IMR-90 (cell line): ENCODE data around the gene UTP4. TPM values are rescaled to one million over a fixed set of nuclear protein-coding genes. Genes with fewer than 3 reads are reported as not detected.

Experiments used
- ATAC-seq: fragments of 200-7000 bp; cut with Tn5 transposase; 2 replicates; pipeline ENCODE4 v1.9.1; 2020; ENCODE audit warnings: low read depth, mild to moderate bottlenecking, moderate library complexity
- BruUV-seq: library from RNA; stranded (reverse); fragments of 400-500 nt; replicated peaks from 2 replicates; lab custom pipeline; 2021; lab: Mats Ljungman, UMichigan
- CTCF ChIA-PET: fragments of 300-600 bp; formaldehyde crosslinking; extraction: SDS; loops from one replicate; lab custom pipeline; 2021; ENCODE audit warnings: antibody characterized with exemption; lab: Yijun Ruan, JAX
- POLR2A ChIA-PET: fragments of 300-600 bp; sonication (Branson Sonifier 250); formaldehyde crosslinking; loops from one replicate; lab custom pipeline; 2022; ENCODE audit warnings: antibody characterized with exemption; ENCODE audit not compliant: unreplicated experiment; lab: Charles Lee
- DNase-seq: peaks from one replicate; pipeline ENCODE4 v3.0.0; 2013
- H2AFZ ChIP-seq: replicated peaks from 2 replicates; pipeline ENCODE3; 2013; ENCODE audit warnings: low read length, mild to moderate bottlenecking; ENCODE audit not compliant: poor library complexity
- H2AK5ac ChIP-seq: 2 replicates; pipeline ENCODE4 v1.6.1; 2013; ENCODE audit warnings: low read depth, low read length, inconsistent platforms
- H2AK9ac ChIP-seq: replicated peaks from 2 replicates; pipeline ENCODE3; 2013; ENCODE audit warnings: mild to moderate bottlenecking, low read depth, low read length, moderate library complexity; ENCODE audit not compliant: poor library complexity
- H2BK120ac ChIP-seq: 2 replicates; pipeline ENCODE4 v1.6.1; 2013; ENCODE audit warnings: low read depth, low read length, inconsistent platforms
- H2BK15ac ChIP-seq: 3 replicates; pipeline ENCODE4 v1.6.1; 2013; ENCODE audit warnings: low read depth, low read length, inconsistent platforms
- H2BK20ac ChIP-seq: 2 replicates; pipeline ENCODE4 v1.6.1; 2013; ENCODE audit warnings: low read depth, mild to moderate bottlenecking, inconsistent platforms, low read length, moderate library complexity
- H2BK5ac ChIP-seq: 2 replicates; pipeline ENCODE4 v1.6.1; 2013; ENCODE audit warnings: mild to moderate bottlenecking, low read depth, low read length, inconsistent platforms; ENCODE audit not compliant: poor library complexity, severe bottlenecking
- H3K14ac ChIP-seq: replicated peaks from 2 replicates; pipeline ENCODE4 v1.6.1; 2013; ENCODE audit warnings: low read depth, low read length, inconsistent platforms
- H3K18ac ChIP-seq: 2 replicates; pipeline ENCODE4 v1.6.1; 2013; ENCODE audit warnings: low read depth, low read length, control low read depth
- H3K23ac ChIP-seq: 2 replicates; pipeline ENCODE4 v1.6.1; 2013; ENCODE audit warnings: low read depth, low read length, inconsistent platforms
- H3K27ac ChIP-seq: 2 replicates; pipeline ENCODE4 v1.5.1; 2013; ENCODE audit warnings: mild to moderate bottlenecking, control low read depth, low read length; ENCODE audit not compliant: insufficient read depth
- H3K27me3 ChIP-seq: 2 replicates; pipeline ENCODE4 v1.6.1; 2013; ENCODE audit warnings: low read length; ENCODE audit not compliant: control insufficient read depth, insufficient read depth
- H3K36me3 ChIP-seq: 2 replicates; pipeline ENCODE4 v1.6.1; 2013; ENCODE audit warnings: low read length, mixed read lengths; ENCODE audit not compliant: control insufficient read depth, insufficient read depth
- H3K4ac ChIP-seq: 2 replicates; pipeline ENCODE4 v1.6.1; 2013; ENCODE audit warnings: low read depth, low read length, inconsistent platforms
- H3K4me1 ChIP-seq: 2 replicates; pipeline ENCODE4 v1.6.1; 2013; ENCODE audit warnings: low read length, mixed read lengths; ENCODE audit not compliant: control insufficient read depth, insufficient read depth
- H3K4me2 ChIP-seq: 2 replicates; pipeline ENCODE4 v1.6.1; 2013; ENCODE audit warnings: low read depth, mild to moderate bottlenecking, control low read depth, low read length, moderate library complexity
- H3K4me3 ChIP-seq: 2 replicates; pipeline ENCODE4 v1.5.1; 2013; ENCODE audit warnings: low read depth, mild to moderate bottlenecking, control low read depth, low read length, moderate library complexity; ENCODE audit not compliant: insufficient read depth
- H3K56ac ChIP-seq: 2 replicates; pipeline ENCODE4 v1.6.1; 2013; ENCODE audit warnings: low read length, inconsistent platforms; ENCODE audit not compliant: insufficient read depth; ENCODE audit errors: extremely low read depth
- H3K79me1 ChIP-seq, 2 experiments: 2 replicates each; pipeline ENCODE4 v1.6.1; 2013; ENCODE audit warnings: low read length in 2 of 2, inconsistent platforms in 1 of 2, low read depth in 1 of 2
- H3K9ac ChIP-seq: 2 replicates; pipeline ENCODE4 v1.6.1; 2013; ENCODE audit warnings: low read depth, low read length, control low read depth
- H3K9me1 ChIP-seq: 2 replicates; pipeline ENCODE4 v1.6.1; 2013; ENCODE audit warnings: low read length, inconsistent platforms; ENCODE audit not compliant: insufficient read depth
- H3K9me3 ChIP-seq: 2 replicates; pipeline ENCODE4 v1.6.1; 2013; ENCODE audit warnings: low read length; ENCODE audit not compliant: control insufficient read depth, insufficient read depth
- H4K20me1 ChIP-seq: 2 replicates; pipeline ENCODE4 v1.6.1; 2013; ENCODE audit warnings: low read length, inconsistent platforms; ENCODE audit not compliant: insufficient read depth
- H4K5ac ChIP-seq: 2 replicates; pipeline ENCODE4 v1.6.1; 2013; ENCODE audit warnings: mild to moderate bottlenecking, low read depth, low read length, control low read depth
- H4K8ac ChIP-seq, 2 experiments: 2 replicates each; pipeline ENCODE4 v1.6.1; 2013; ENCODE audit warnings: low read depth in 2 of 2, low read length in 2 of 2, control low read depth in 1 of 2, inconsistent platforms in 1 of 2
- H4K91ac ChIP-seq: 2 replicates; pipeline ENCODE4 v1.6.1; 2013; ENCODE audit warnings: low read depth, low read length, inconsistent platforms; ENCODE audit not compliant: insufficient read depth
- CEBPB ChIP-seq: IDR thresholded peaks from 2 replicates; pipeline ENCODE4 v1.6.1; 2012; ENCODE audit warnings: low read depth, low read length, improper control_type of control experiment
- CHD1 ChIP-seq: IDR thresholded peaks from 2 replicates; pipeline ENCODE4 v1.6.1; 2012; ENCODE audit warnings: low read depth, low read length, improper control_type of control experiment
- FOS ChIP-seq: fragments of 150-350 bp; IDR thresholded peaks from 2 replicates; pipeline ENCODE4 v1.6.1; 2016; ENCODE audit warnings: low read depth, low read length
- RFX5 ChIP-seq: IDR thresholded peaks from 2 replicates; pipeline ENCODE4 v1.8.0; 2012; ENCODE audit warnings: low read depth, mild to moderate bottlenecking, low read length, moderate library complexity
- WGBS, 2 experiments: methylation state at CpG; one replicate each; pipeline versions ENCODE4 v1.1.5 to v1.1.7; 2013; ENCODE audit warnings: missing lambda C conversion rate in 2 of 2; ENCODE audit not compliant: insufficient read length in 1 of 2; ENCODE audit errors: extremely low coverage in 2 of 2; 5-methylcytosine and 5-hydroxymethylcytosine counted together
- dilution Hi-C: fragments of 300-500 bp; cut with HindIII; formaldehyde crosslinking; loops from one replicate; pipeline ENCODE4 v1.14.3; 2018; ENCODE audit warnings: low sequenced_read_pairs; ENCODE audit not compliant: unreplicated experiment
- in situ Hi-C: fragments of 300-500 bp; cut with MboI; formaldehyde crosslinking; loops from 3 replicates; pipeline ENCODE4 v1.14.3; 2019; ENCODE audit warnings: low sequenced_read_pairs, inconsistent platforms, mixed read lengths
- intact Hi-C: fragments of 100-400 bp; cut with micrococcal nuclease; formaldehyde crosslinking; loops from 2 replicates; pipeline ENCODE4 v1.10.0; 2022
- polyA plus RNA-seq, 3 experiments: library from polyadenylated mRNA; depleted of rRNA; stranded (reverse); fragments of >200 nt; gene quantifications; 2 replicates each; pipeline ENCODE4 v1.2.3, GENCODE V29; 2012; ENCODE audit warnings: low replicate concordance in 1 of 3
- total RNA-seq: library from RNA; depleted of rRNA; stranded (reverse); fragments of >200 nt; gene quantifications from 2 replicates; pipeline ENCODE4 v1.2.3, GENCODE V29; 2012

UTP4 gene
- total and polyA plus RNA-seq, 2 of the 4 experiments (the other 2 are of a cell fraction) = 32.1 to 61.8 TPM

DNA sequence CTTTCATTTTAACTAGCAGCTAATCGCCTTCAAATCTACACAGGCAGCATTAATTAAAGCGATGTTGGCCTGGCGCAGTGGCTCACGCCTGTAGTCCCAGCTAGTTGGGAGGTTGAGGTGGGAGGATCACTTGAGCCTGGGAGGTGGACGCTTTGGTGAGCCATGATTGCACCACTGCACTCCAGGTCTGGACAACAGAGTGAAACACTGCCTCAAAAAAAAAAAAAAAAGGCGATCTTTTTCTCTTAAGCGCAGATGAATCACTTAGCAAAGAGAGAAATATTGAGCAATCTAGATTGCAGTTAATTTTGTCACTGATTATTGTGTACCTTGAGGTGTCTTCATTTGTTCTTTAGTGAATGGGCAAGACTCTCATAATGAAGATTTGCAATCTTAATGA lies 66.9 kb downstream of the UTP4 start:
- H2BK120ac ChIP-seq = peak overlapping the region; percentile 64; the same call in 1 of the 2 replicates
- H3K79me1 ChIP-seq = peaks cover 12 to 76% of the 10 kb centered on the region in 2 experiments
- H3K4me2 ChIP-seq = peak overlapping the region; percentile 10; the same call in 1 of the 2 replicates
- peak overlapping the region in 1 of 2 experiments; percentile 63; a peak in 1 of 4 replicates for H4K8ac ChIP-seq
- H2BK20ac ChIP-seq = no peak overlapping the region; the same call in 1 of the 2 replicates
- H3K4ac ChIP-seq = peak overlapping the region; percentile 74
- peaks cover 37% of the 10 kb centered on the region; the same call in 1 of the 2 replicates for H4K20me1 ChIP-seq
- TF ChIP-seq FOS (0 out of 2 replicates have a peak, but pooled peaks have one; percentile 32), CHD1 (no peak), CEBPB (peak; percentile 96), RFX5 (no peak)
- no peak overlapping the region for H2BK15ac ChIP-seq
- H4K91ac ChIP-seq = peak overlapping the region; percentile 18; the same call in 1 of the 2 replicates
- no CpG with 5 or more reads among the region's 7 CpGs for WGBS, 2 experiments
- peak overlapping the region; percentile 91 for H3K14ac ChIP-seq
- H2AK9ac ChIP-seq = no peak overlapping the region
- CTCF ChIA-PET = interaction anchor here (0.6 to 0.7 kb wide), 2 partner anchors 23 to 74 kb away, joined by 3 to 4 read pairs; no protein-coding TSS in a partner anchor
- dilution Hi-C loops (no loop called here), intact Hi-C loops (no loop called here), in situ Hi-C loops (no loop called here)
- peak overlapping the region; percentile 82; the same call in 1 of the 2 replicates for H2AK5ac ChIP-seq
- peak overlapping the region; percentile 4; the same call in 1 of the 2 replicates for H4K5ac ChIP-seq
- H3K9ac ChIP-seq = no peak overlapping the region
- H3K23ac ChIP-seq = no peak overlapping the region
- no peak overlapping the region for H2AFZ ChIP-seq
- ATAC-seq (peak; percentile 56; the same call in 1 of the 2 replicates), DNase-seq (peak; percentile 78)
- no TSS peak for BruUV-seq
- peak overlapping the region; percentile 73 for H3K27ac ChIP-seq
- H2BK5ac ChIP-seq = peak overlapping the region; percentile 73
- H3K36me3 ChIP-seq = no peaks in the 10 kb centered on the region
- H3K27me3 ChIP-seq = no peaks in the 10 kb centered on the region
- no peaks in the 10 kb centered on the region for H3K9me3 ChIP-seq
- H3K56ac ChIP-seq = no peak overlapping the region
- H3K4me1 ChIP-seq = peaks cover 34% of the 10 kb centered on the region
- H3K18ac ChIP-seq = no peak overlapping the region
- no peak overlapping the region for H3K4me3 ChIP-seq
- POLR2A ChIA-PET = no interaction called here
- peaks cover 23% of the 10 kb centered on the region for H3K9me1 ChIP-seq
